ENCODE data around the gene RYR1. TPM values are rescaled to one million over a fixed set of nuclear protein-coding genes. Genes with fewer than 3 reads are reported as not detected.
A peak's percentile ranks its signal among the peaks of the same experiment; 100 is the strongest.

Gene RYR1
- total and polyA plus RNA-seq, 2 of the 13 experiments (the other 11 are each of a cell fraction or from before 2014, with no cell fraction given): 0.03 TPM; not detected in 1

- TF ChIP-seq ZBED4 (CRISPR knock-in tag; IDR thresholded peaks at IDR 0.05; ENCODE audit: borderline replicate concordance) (peak; percentile 81), CCAR2 (optimal IDR thresholded peaks at IDR 0.05; ENCODE audit: low read depth, low read length) (no peak), TBX2 (CRISPR knock-in tag; IDR thresholded peaks at IDR 0.05; ENCODE audit: borderline replicate concordance) (peak; percentile 76), ZNF749 (CRISPR knock-in tag; IDR thresholded peaks at IDR 0.05; ENCODE audit: borderline replicate concordance) (peak; percentile 56; the same call in 1 of the 2 replicates), SP4 (CRISPR knock-in tag; IDR thresholded peaks at IDR 0.05) (peak; percentile 73; the same call in 1 of the 2 replicates), DMAP1 (CRISPR knock-in tag; IDR thresholded peaks at IDR 0.05) (peak; percentile 84), ZNF235 (CRISPR knock-in tag; IDR thresholded peaks at IDR 0.05; ENCODE audit: borderline replicate concordance) (no peak), POLR2G (IDR thresholded peaks at IDR 0.05; ENCODE audit: low read depth, low read length) (peak; percentile 91), ZNF616 (CRISPR knock-in tag; IDR thresholded peaks at IDR 0.05; ENCODE audit: low read depth) (no peak), ZNF792 (CRISPR knock-in tag; IDR thresholded peaks at IDR 0.05) (peak; percentile 69; the same call in 1 of the 2 replicates), ZNF138 (CRISPR knock-in tag; IDR thresholded peaks at IDR 0.05; ENCODE audit: low read depth) (peak; percentile 27), HMGA1 (CRISPR knock-in tag; conservative IDR thresholded peaks at IDR 0.05) (no peak), MATR3 (CRISPR knock-in tag; IDR thresholded peaks at IDR 0.05) (no peak), NFYB (CRISPR knock-in tag; IDR thresholded peaks at IDR 0.05) (peak; percentile 51; the same call in 1 of the 2 replicates), ZBTB21 (CRISPR knock-in tag; IDR thresholded peaks at IDR 0.05) (no peak)
- TF ChIP-seq, protein P1, sequence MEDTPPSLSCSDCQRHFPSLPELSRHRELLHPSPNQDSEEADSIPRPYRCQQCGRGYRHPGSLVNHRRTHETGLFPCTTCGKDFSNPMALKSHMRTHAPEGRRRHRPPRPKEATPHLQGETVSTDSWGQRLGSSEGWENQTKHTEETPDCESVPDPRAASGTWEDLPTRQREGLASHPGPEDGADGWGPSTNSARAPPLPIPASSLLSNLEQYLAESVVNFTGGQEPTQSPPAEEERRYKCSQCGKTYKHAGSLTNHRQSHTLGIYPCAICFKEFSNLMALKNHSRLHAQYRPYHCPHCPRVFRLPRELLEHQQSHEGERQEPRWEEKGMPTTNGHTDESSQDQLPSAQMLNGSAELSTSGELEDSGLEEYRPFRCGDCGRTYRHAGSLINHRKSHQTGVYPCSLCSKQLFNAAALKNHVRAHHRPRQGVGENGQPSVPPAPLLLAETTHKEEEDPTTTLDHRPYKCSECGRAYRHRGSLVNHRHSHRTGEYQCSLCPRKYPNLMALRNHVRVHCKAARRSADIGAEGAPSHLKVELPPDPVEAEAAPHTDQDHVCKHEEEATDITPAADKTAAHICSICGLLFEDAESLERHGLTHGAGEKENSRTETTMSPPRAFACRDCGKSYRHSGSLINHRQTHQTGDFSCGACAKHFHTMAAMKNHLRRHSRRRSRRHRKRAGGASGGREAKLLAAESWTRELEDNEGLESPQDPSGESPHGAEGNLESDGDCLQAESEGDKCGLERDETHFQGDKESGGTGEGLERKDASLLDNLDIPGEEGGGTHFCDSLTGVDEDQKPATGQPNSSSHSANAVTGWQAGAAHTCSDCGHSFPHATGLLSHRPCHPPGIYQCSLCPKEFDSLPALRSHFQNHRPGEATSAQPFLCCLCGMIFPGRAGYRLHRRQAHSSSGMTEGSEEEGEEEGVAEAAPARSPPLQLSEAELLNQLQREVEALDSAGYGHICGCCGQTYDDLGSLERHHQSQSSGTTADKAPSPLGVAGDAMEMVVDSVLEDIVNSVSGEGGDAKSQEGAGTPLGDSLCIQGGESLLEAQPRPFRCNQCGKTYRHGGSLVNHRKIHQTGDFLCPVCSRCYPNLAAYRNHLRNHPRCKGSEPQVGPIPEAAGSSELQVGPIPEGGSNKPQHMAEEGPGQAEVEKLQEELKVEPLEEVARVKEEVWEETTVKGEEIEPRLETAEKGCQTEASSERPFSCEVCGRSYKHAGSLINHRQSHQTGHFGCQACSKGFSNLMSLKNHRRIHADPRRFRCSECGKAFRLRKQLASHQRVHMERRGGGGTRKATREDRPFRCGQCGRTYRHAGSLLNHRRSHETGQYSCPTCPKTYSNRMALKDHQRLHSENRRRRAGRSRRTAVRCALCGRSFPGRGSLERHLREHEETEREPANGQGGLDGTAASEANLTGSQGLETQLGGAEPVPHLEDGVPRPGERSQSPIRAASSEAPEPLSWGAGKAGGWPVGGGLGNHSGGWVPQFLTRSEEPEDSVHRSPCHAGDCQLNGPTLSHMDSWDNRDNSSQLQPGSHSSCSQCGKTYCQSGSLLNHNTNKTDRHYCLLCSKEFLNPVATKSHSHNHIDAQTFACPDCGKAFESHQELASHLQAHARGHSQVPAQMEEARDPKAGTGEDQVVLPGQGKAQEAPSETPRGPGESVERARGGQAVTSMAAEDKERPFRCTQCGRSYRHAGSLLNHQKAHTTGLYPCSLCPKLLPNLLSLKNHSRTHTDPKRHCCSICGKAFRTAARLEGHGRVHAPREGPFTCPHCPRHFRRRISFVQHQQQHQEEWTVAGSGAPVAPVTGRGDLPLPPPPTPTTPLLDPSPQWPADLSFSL (CRISPR knock-in tag; IDR thresholded peaks at IDR 0.05): no peak
- TF ChIP-seq, protein P2, sequence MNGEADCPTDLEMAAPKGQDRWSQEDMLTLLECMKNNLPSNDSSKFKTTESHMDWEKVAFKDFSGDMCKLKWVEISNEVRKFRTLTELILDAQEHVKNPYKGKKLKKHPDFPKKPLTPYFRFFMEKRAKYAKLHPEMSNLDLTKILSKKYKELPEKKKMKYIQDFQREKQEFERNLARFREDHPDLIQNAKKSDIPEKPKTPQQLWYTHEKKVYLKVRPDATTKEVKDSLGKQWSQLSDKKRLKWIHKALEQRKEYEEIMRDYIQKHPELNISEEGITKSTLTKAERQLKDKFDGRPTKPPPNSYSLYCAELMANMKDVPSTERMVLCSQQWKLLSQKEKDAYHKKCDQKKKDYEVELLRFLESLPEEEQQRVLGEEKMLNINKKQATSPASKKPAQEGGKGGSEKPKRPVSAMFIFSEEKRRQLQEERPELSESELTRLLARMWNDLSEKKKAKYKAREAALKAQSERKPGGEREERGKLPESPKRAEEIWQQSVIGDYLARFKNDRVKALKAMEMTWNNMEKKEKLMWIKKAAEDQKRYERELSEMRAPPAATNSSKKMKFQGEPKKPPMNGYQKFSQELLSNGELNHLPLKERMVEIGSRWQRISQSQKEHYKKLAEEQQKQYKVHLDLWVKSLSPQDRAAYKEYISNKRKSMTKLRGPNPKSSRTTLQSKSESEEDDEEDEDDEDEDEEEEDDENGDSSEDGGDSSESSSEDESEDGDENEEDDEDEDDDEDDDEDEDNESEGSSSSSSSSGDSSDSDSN (CRISPR knock-in tag; IDR thresholded peaks at IDR 0.05): peak; percentile 59
Measured at GRCh38 chr19:38618590-38619360, 185.3 kb downstream of the RYR1 start, which contains the start of gene EIF3K (continued).
